Caki2 (cell line): ENCODE measurements around the gene DLK2. TPM values are rescaled to one million over a fixed set of nuclear protein-coding genes. Genes with fewer than 3 reads are reported as not detected.
"Not testable (repeated sequence)": the region's sequence is repeated elsewhere in the genome, so short reads cannot be mapped to it uniquely, and the experiment has no call there.

Experiments used
- DNase-seq: peaks from one replicate; pipeline ENCODE4 v3.0.0-alpha.2; 2015; ENCODE audit warnings: low read depth
- in situ Hi-C: cut with HindIII; loops from 2 replicates; pipeline ENCODE4 v1.10.0; 2016; ENCODE audit warnings: low sequenced_read_pairs, low pct_unique_long_range_greater_than_20kb, mixed read lengths
- total RNA-seq: library from RNA; depleted of rRNA; stranded (reverse); fragments of >200 nt; shearing (Covaris generic); gene quantifications from 2 replicates; pipeline ENCODE4 v1.2.3, GENCODE V29; 2014; ENCODE audit warnings: low replicate concordance; rRNA removed

DLK2 gene
- 0.07 TPM in 1 of 2 replicates, not detected in the other for total RNA-seq

- in situ Hi-C loops = no loop called here
- peak; percentile 26 for DNase-seq
Observed at GRCh38 chr6:43455531-43456428, at the start of gene DLK2. TSS of gene DLK2 (minus strand) at chr6:43455548. CDS start at chr6:43454825, 723 bp downstream.

GRCh38 chr6:43503443-43503842, 48.1 kb upstream of the DLK2 start:
- DNase-seq = no peak
- in situ Hi-C loops = no loop called here

GRCh38 chr6:43502666-43503065, 47.3 kb upstream of the DLK2 start:
- DNase-seq = no peak
- in situ Hi-C loops = no loop called here

GRCh38 chr6:43500921-43501320, 45.6 kb upstream of the DLK2 start:
- no peak for DNase-seq
- in situ Hi-C loops = no loop called here

GRCh38 chr6:43499028-43499815, 43.9 kb upstream of the DLK2 start:
- DNase-seq = no peak
- in situ Hi-C loops = no loop called here

GRCh38 chr6:43498291-43498690, 42.9 kb upstream of the DLK2 start:
- DNase-seq, in situ Hi-C loops: not testable (repeated sequence)

GRCh38 chr6:43497689-43498088, 42.3 kb upstream of the DLK2 start:
- DNase-seq = no peak
- in situ Hi-C loops = no loop called here

- in situ Hi-C loops = no loop called here
- no peak for DNase-seq
Observed at GRCh38 chr6:43497129-43497396, 41.7 kb upstream of the DLK2 start.

- no peak for DNase-seq
- in situ Hi-C loops = no loop called here
Observed at GRCh38 chr6:43496370-43497128, 41.2 kb upstream of the DLK2 start.

GRCh38 chr6:43495409-43495941, 40.1 kb upstream of the DLK2 start:
- in situ Hi-C loops = no loop called here
- DNase-seq = no peak

- no peak for DNase-seq
- in situ Hi-C loops = no loop called here
Observed at GRCh38 chr6:43494766-43495165, 39.4 kb upstream of the DLK2 start.

GRCh38 chr6:43494321-43494720, 39.0 kb upstream of the DLK2 start:
- in situ Hi-C loops = no loop called here
- no peak for DNase-seq

GRCh38 chr6:43493833-43494232, 38.5 kb upstream of the DLK2 start:
- in situ Hi-C loops = no loop called here

GRCh38 chr6:43493230-43493629, 37.9 kb upstream of the DLK2 start:
- in situ Hi-C loops = no loop called here
- DNase-seq = no peak

More at GRCh38 chr6:43493833-43494232, 38.5 kb upstream of the DLK2 start:
- no peak for DNase-seq

- in situ Hi-C loops = no loop called here
- no peak for DNase-seq
Observed at GRCh38 chr6:43492673-43493072, 37.3 kb upstream of the DLK2 start.

GRCh38 chr6:43491750-43492661, 36.7 kb upstream of the DLK2 start:
- in situ Hi-C loops = no loop called here
- DNase-seq = no peak

GRCh38 chr6:43490523-43490939, 35.2 kb upstream of the DLK2 start:
- no peak for DNase-seq
- in situ Hi-C loops = no loop called here
